NT2/D1 (cell line): ENCODE results near the gene TOR1AIP2.

Experiments
- SUZ12 ChIP-seq: IDR thresholded peaks from 2 replicates; pipeline ENCODE4 v1.6.1; 2011; ENCODE audit not compliant: insufficient read length, insufficient read depth; ENCODE audit errors: extremely low read depth
- YY1 ChIP-seq: IDR thresholded peaks from 2 replicates; pipeline ENCODE4 v1.6.1; 2011; ENCODE audit not compliant: insufficient read length, insufficient read depth
- ZNF274 ChIP-seq: IDR thresholded peaks from 2 replicates; pipeline ENCODE4 v1.6.1; 2011; ENCODE audit warnings: mild to moderate bottlenecking, low read depth, low read length

GRCh38 chr1:179821524-179821923, 56.1 kb downstream of the TOR1AIP2 start:
- TF ChIP-seq ZNF274, result no peak
- no peak for TF ChIP-seq SUZ12
- no peak for TF ChIP-seq YY1
